Measurements from ENCODE around the gene SLC4A4.

Gene SLC4A4

GRCh38 chr4:71520308-71520707, 181.5 kb downstream of the SLC4A4 start:
- DNase-seq (no peak), ATAC-seq (ENCODE audit: insufficient read depth, low read depth) (no peak)
- H3K4me3 ChIP-seq (ENCODE audit: low read depth in 1 of 2, low read length in 2 of 2) = no peak overlapping the region

DNA sequence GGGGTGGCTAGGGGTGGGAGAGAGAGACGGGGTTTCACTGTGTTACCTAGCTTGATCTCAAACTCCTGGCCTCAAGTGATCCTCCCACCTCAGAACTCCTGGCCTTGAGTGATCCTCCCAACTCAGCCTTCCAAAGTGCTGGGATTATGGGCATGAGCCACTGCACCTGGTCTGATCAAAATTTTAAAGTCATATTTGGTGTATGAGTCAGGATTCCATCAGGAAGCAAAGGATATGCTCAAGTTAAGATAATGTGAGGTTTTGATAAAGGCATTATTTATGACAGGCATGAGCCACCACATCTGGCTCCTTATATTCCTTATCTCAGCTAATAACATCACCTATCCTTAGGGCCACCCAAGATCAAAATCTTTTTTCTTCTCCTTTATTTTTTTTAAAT, 182.0 kb downstream of the SLC4A4 start:
- H3K9ac ChIP-seq (ENCODE audit: low read depth, low read length) = no peak overlapping the region
- no peak for ATAC-seq (ENCODE audit: insufficient read depth, low read depth)

More at GRCh38 chr4:71520308-71520707, 181.5 kb downstream of the SLC4A4 start:
- Histone ChIP-seq H3K36me3 (ENCODE audit: insufficient read depth, low read length) (no peaks in the 10 kb centered on the region), H4K20me1 (ENCODE audit: insufficient read depth, low read length) (no peaks in the 10 kb centered on the region), H3K9ac (ENCODE audit: low read depth, low read length) (no peak overlapping the region), H3K4me1 (ENCODE audit: insufficient read depth, low read length) (no peaks in the 10 kb centered on the region), H3K27me3 (ENCODE audit: insufficient read depth, low read length, poor library complexity) (no peaks in the 10 kb centered on the region), H3K4me2 (ENCODE audit: insufficient read depth, low read length) (no peak overlapping the region), H3K9me3 (ENCODE audit: insufficient read depth, low read length, severe bottlenecking) (no peaks in the 10 kb centered on the region), H3K79me2 (ENCODE audit: insufficient read depth, low read length) (no peaks in the 10 kb centered on the region), H3K27ac (ENCODE audit: low read length) (no peak overlapping the region), H2AFZ (ENCODE audit: low read depth, low read length) (no peak overlapping the region)
- TF ChIP-seq CTCF (IDR thresholded peaks at IDR 0.05; ENCODE audit: borderline replicate concordance, extremely low read depth, low read length, poor library complexity, severe bottlenecking) (no peak), EZH2 (IDR thresholded peaks at IDR 0.05; ENCODE audit: borderline replicate concordance, low read depth, low read length, severe bottlenecking) (no peak)

GRCh38 chr4:71524756-71525155, 185.9 kb downstream of the SLC4A4 start:
- no peaks in the 10 kb centered on the region for H3K79me2 ChIP-seq (ENCODE audit: insufficient read depth, low read length)
- H3K9me3 ChIP-seq (ENCODE audit: insufficient read depth, low read length, severe bottlenecking) = no peaks in the 10 kb centered on the region
- no peak overlapping the region for H3K9ac ChIP-seq (ENCODE audit: low read depth, low read length)
- H3K4me2 ChIP-seq (ENCODE audit: insufficient read depth, low read length) = no peak overlapping the region
- no peaks in the 10 kb centered on the region for H3K4me1 ChIP-seq (ENCODE audit: insufficient read depth, low read length)
- H4K20me1 ChIP-seq (ENCODE audit: insufficient read depth, low read length) = no peaks in the 10 kb centered on the region
- no peak for TF ChIP-seq CTCF (IDR thresholded peaks at IDR 0.05; ENCODE audit: borderline replicate concordance, extremely low read depth, low read length, poor library complexity, severe bottlenecking)
- TF ChIP-seq EZH2 (IDR thresholded peaks at IDR 0.05; ENCODE audit: borderline replicate concordance, low read depth, low read length, severe bottlenecking) = no peak
- H3K27me3 ChIP-seq (ENCODE audit: insufficient read depth, low read length, poor library complexity) = no peaks in the 10 kb centered on the region
- no peak overlapping the region for H3K4me3 ChIP-seq (ENCODE audit: low read depth in 1 of 2, low read length in 2 of 2)
- no peak overlapping the region for H3K27ac ChIP-seq (ENCODE audit: low read length)
- ATAC-seq (ENCODE audit: insufficient read depth, low read depth) (no peak), DNase-seq (no peak)
- H3K36me3 ChIP-seq (ENCODE audit: insufficient read depth, low read length) = no peaks in the 10 kb centered on the region
- no peak overlapping the region for H2AFZ ChIP-seq (ENCODE audit: low read depth, low read length)

More for the DNA sequence above, 182.0 kb downstream of the SLC4A4 start:
- Histone ChIP-seq H3K4me2 (ENCODE audit: insufficient read depth, low read length) (no peak overlapping the region), H4K20me1 (ENCODE audit: insufficient read depth, low read length) (no peaks in the 10 kb centered on the region), H2AFZ (ENCODE audit: low read depth, low read length) (no peak overlapping the region), H3K36me3 (ENCODE audit: insufficient read depth, low read length) (no peaks in the 10 kb centered on the region), H3K27me3 (ENCODE audit: insufficient read depth, low read length, poor library complexity) (no peaks in the 10 kb centered on the region), H3K9me3 (ENCODE audit: insufficient read depth, low read length, severe bottlenecking) (no peaks in the 10 kb centered on the region), H3K27ac (ENCODE audit: low read length) (no peak overlapping the region), H3K4me1 (ENCODE audit: insufficient read depth, low read length) (no peaks in the 10 kb centered on the region), H3K79me2 (ENCODE audit: insufficient read depth, low read length) (no peaks in the 10 kb centered on the region), H3K4me3 (ENCODE audit: low read depth in 1 of 2, low read length in 2 of 2) (no peak overlapping the region)
- TF ChIP-seq CTCF (IDR thresholded peaks at IDR 0.05; ENCODE audit: borderline replicate concordance, extremely low read depth, low read length, poor library complexity, severe bottlenecking) (no peak), EZH2 (IDR thresholded peaks at IDR 0.05; ENCODE audit: borderline replicate concordance, low read depth, low read length, severe bottlenecking) (no peak)
- DNase-seq = no peak
